Osteoblast (primary cell): ENCODE measurements around the gene KDM4F. TPM values are rescaled to one million over a fixed set of nuclear protein-coding genes. Genes with fewer than 3 reads are reported as not detected.
A peak's percentile ranks its signal among the peaks of the same experiment; 100 is the strongest.

Experiments used
- DNase-seq: peaks from one replicate; pipeline ENCODE4 v3.0.0; 2011; ENCODE audit warnings: low spot score, mixed read lengths; ENCODE audit not compliant: insufficient read length; ENCODE audit errors: missing footprints
- H2AFZ ChIP-seq: 2 replicates; pipeline ENCODE4 v1.6.0; 2011; ENCODE audit warnings: mild to moderate bottlenecking, low read length
- H3K27ac ChIP-seq: 2 replicates; pipeline ENCODE4 v1.5.1; 2011; ENCODE audit warnings: mild to moderate bottlenecking, low read depth, low read length, moderate library complexity
- H3K27me3 ChIP-seq: 2 replicates; pipeline ENCODE4 v1.6.0; 2012; ENCODE audit warnings: mild to moderate bottlenecking, control low read depth, inconsistent platforms, low read length, moderate library complexity; ENCODE audit not compliant: insufficient read depth
- H3K36me3 ChIP-seq: 2 replicates; pipeline ENCODE4 v1.5.1; 2011; ENCODE audit warnings: mild to moderate bottlenecking, low read length, control low read depth, moderate library complexity; ENCODE audit not compliant: insufficient read depth
- H3K4me1 ChIP-seq: 2 replicates; pipeline ENCODE4 v1.5.1; 2011; ENCODE audit warnings: mild to moderate bottlenecking, low read length, control low read depth, moderate library complexity; ENCODE audit not compliant: insufficient read depth
- H3K4me2 ChIP-seq: 2 replicates; pipeline ENCODE4 v1.6.0; 2011; ENCODE audit warnings: mild to moderate bottlenecking, low read length; ENCODE audit not compliant: insufficient read depth
- H3K4me3 ChIP-seq: fragments of 200-600 bp; sonication (generic); 3 replicates; pipeline ENCODE4 v1.5.1; 2012; ENCODE audit warnings: mild to moderate bottlenecking, low read length, inconsistent platforms; ENCODE audit not compliant: insufficient read depth
- H3K79me2 ChIP-seq: 2 replicates; pipeline ENCODE4 v1.6.0; 2012; ENCODE audit warnings: mild to moderate bottlenecking, low read length, control low read depth, inconsistent platforms; ENCODE audit not compliant: insufficient read depth
- H3K9me3 ChIP-seq: 2 replicates; pipeline ENCODE4 v1.5.1; 2011; ENCODE audit warnings: low read depth, low read length, control low read depth
- H4K20me1 ChIP-seq: 2 replicates; pipeline ENCODE4 v1.6.0; 2012; ENCODE audit warnings: mild to moderate bottlenecking, low read length, control low read depth; ENCODE audit not compliant: insufficient read depth
- total RNA-seq: library from RNA; depleted of rRNA; stranded (reverse); fragments of >200 nt; gene quantifications from 2 replicates; pipeline ENCODE4 v1.2.3, GENCODE V29; 2012
- TF ChIP-seq, protein P1 (sequence below): IDR thresholded peaks from 2 replicates; pipeline ENCODE4 v1.5.1; 2011; ENCODE audit warnings: mild to moderate bottlenecking, low read depth, low read length, moderate library complexity; ENCODE audit errors: extremely low read depth

The KDM4F gene
- total RNA-seq, 1 donor, result not detected

DNA sequence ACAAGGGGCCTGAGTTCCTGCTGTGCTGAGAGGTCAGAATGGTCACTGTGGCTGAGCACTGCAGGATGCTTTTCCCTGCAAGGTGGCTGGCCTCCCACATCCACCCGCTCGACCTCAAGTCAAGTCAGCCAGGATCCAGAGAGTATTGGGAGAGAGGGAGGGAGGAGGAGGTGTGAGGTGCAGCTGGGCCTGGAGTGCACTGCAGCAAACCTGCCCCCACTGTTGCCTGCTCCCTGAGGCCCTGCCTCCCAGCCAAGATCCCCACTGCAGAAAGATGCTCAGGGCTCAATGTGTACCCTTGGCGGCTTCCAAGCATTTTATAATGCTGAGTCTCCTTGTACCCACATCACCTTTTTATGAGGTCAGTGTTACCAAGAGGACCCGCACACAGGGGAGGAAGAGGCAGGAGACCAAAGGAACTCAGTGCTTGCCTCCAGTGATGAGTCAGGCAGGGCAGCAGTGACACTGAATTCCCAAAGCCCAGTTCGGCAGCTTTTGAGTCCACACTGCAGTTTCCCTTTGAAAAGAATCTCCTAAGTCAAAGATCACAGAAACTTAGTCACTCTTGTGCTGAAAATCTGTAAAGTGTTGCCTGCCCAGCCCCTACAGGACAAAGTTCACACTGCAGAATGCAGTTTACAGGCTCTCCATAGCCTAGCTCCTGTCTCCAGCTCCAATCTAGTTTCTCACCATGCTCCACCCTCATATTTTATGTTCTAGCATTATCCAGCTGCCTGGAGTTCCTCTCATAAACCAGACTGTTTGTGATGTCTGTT is 43.5 kb downstream of the KDM4F start:
- Histone ChIP-seq H4K20me1 (peaks cover 9% of the 10 kb centered on the region), H3K4me1 (peaks cover 50% of the 10 kb centered on the region), H3K27me3 (no peaks in the 10 kb centered on the region), H3K9me3 (no peaks in the 10 kb centered on the region), H3K79me2 (peaks cover 34% of the 10 kb centered on the region), H2AFZ (no peak overlapping the region), H3K27ac (peak overlapping the region; percentile 34), H3K4me3 (no peak overlapping the region), H3K36me3 (no peaks in the 10 kb centered on the region), H3K4me2 (peak overlapping the region; percentile 28)
- TF ChIP-seq, protein P1, sequence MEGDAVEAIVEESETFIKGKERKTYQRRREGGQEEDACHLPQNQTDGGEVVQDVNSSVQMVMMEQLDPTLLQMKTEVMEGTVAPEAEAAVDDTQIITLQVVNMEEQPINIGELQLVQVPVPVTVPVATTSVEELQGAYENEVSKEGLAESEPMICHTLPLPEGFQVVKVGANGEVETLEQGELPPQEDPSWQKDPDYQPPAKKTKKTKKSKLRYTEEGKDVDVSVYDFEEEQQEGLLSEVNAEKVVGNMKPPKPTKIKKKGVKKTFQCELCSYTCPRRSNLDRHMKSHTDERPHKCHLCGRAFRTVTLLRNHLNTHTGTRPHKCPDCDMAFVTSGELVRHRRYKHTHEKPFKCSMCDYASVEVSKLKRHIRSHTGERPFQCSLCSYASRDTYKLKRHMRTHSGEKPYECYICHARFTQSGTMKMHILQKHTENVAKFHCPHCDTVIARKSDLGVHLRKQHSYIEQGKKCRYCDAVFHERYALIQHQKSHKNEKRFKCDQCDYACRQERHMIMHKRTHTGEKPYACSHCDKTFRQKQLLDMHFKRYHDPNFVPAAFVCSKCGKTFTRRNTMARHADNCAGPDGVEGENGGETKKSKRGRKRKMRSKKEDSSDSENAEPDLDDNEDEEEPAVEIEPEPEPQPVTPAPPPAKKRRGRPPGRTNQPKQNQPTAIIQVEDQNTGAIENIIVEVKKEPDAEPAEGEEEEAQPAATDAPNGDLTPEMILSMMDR, result peak; percentile 67
- peak; percentile 91 for DNase-seq

DNA sequence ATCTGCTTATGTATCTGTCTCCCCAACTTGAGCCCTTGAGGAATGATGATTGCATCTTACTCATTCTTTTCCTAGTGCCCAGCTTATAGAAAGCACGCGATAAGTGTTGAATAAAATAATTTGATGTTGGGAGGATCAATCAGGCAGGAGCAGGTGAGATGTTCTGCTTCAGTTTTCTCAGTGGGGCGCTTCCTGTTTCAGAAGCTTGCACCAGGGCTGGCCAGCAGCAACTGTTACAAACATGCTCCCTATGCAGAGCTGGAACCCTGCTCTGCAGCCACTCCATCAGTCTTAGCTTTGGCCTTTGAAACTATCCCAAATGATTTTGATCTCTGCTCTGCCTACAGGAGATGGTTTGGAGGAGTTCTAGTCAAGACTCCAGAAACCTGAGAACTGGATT is 44.3 kb downstream of the KDM4F start:
- Histone ChIP-seq H4K20me1 (peaks cover 9% of the 10 kb centered on the region), H3K9me3 (no peaks in the 10 kb centered on the region), H3K27ac (peak overlapping the region; percentile 34), H3K4me2 (no peak overlapping the region), H3K36me3 (no peaks in the 10 kb centered on the region), H3K79me2 (peaks cover 42% of the 10 kb centered on the region), H3K4me1 (peaks cover 50% of the 10 kb centered on the region), H3K4me3 (no peak overlapping the region), H2AFZ (no peak overlapping the region), H3K27me3 (no peaks in the 10 kb centered on the region)
- DNase-seq, result no peak
- TF ChIP-seq, protein P1, result no peak

DNA sequence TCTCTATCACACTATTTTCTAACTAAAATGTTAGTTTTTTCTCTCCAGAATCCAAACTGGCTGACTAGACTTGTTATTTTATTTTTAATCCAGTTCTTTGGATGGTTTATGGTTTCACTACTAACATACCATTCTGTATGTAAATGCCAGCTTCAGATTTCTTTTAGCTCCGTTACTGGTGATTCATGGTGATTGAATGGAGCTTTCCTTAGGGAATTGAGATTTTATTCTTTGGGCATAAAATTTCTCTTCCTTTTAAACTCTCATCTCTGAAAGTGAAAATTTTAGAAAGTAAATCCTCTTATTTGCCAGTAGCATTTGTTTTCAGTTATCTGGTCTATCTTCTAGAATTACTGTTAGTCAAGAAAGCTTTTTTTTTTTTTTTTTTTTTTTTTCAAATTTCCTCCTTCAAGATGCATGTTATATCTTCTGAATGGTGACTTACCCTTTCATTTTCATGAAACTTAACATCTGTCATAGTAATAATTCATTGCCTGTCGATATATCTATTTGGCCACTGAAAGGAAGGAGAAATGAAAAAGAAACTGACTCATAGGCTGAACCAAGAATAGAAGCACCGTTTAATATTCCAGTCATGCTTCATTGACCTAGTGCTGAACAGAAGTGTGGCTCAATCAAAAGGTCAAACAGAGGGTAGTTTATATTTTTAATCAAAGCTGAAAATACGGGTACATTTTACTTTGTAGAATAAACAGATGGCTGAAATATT is 46.8 kb downstream of the KDM4F start:
- peaks cover 55% of the 10 kb centered on the region for H3K79me2 ChIP-seq
- TF ChIP-seq, protein P1, result no peak
- H2AFZ ChIP-seq, result no peak overlapping the region
- H3K4me2 ChIP-seq, result peak overlapping the region; percentile 75
- no peaks in the 10 kb centered on the region for H3K9me3 ChIP-seq
- no peaks in the 10 kb centered on the region for H3K27me3 ChIP-seq
- DNase-seq, result peak; percentile 62
- peaks cover 44% of the 10 kb centered on the region for H3K4me1 ChIP-seq
- H3K36me3 ChIP-seq, result no peaks in the 10 kb centered on the region
- peak overlapping the region; percentile 12 for H3K4me3 ChIP-seq
- peak overlapping the region; percentile 88 for H3K27ac ChIP-seq
- peaks cover 9% of the 10 kb centered on the region for H4K20me1 ChIP-seq

DNA sequence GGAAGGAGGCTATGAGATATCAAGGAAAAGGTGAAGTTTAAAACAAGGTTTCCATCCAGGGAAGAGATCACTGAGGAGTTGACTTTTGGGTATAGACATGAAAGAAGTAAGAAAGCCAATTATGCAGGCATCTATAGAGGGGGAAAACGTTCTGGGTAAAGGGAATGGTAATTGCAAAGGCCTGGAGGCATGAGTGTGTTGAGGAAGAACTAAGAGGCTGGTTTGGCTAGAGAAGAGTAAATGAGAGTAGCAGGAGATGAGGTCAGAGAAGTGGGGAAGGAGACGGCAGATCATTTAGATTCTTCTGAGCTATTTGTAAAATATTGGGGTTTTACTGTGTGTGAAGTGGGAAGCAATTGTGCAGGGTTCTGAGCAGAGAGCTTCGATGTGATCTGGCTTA is 48.0 kb downstream of the KDM4F start:
- H3K4me2 ChIP-seq, result no peak overlapping the region
- peaks cover 43% of the 10 kb centered on the region for H3K79me2 ChIP-seq
- H3K9me3 ChIP-seq, result no peaks in the 10 kb centered on the region
- no peaks in the 10 kb centered on the region for H3K27me3 ChIP-seq
- no peak overlapping the region for H3K4me3 ChIP-seq
- H3K36me3 ChIP-seq, result no peaks in the 10 kb centered on the region
- H4K20me1 ChIP-seq, result peaks cover 6% of the 10 kb centered on the region
- DNase-seq, result no peak
- peaks cover 36% of the 10 kb centered on the region for H3K4me1 ChIP-seq
- TF ChIP-seq, protein P1, result no peak
- H3K27ac ChIP-seq, result no peak overlapping the region
- H2AFZ ChIP-seq, result no peak overlapping the region
